GM12875 (cell line): Measurements from ENCODE around the gene BRMS1L.

ENCODE experiments used
- H3K4me3 ChIP-seq: one replicate; pipeline ENCODE4 v1.5.1; 2011; ENCODE audit warnings: low read depth, low read length, control low read depth
- CTCF ChIP-seq: IDR thresholded peaks from 2 replicates; pipeline ENCODE4 v1.5.1; 2011; ENCODE audit warnings: low read depth, mild to moderate bottlenecking, control low read depth, inconsistent platforms, low read length, moderate library complexity, borderline replicate concordance; ENCODE audit not compliant: insufficient read depth

Gene BRMS1L

GRCh38 chr14:35809597-35809996, 16.5 kb upstream of the BRMS1L start:
- no peak overlapping the region for H3K4me3 ChIP-seq
- no peak for TF ChIP-seq CTCF

GRCh38 chr14:35810963-35811362, 15.2 kb upstream of the BRMS1L start:
- TF ChIP-seq CTCF = no peak
- no peak overlapping the region for H3K4me3 ChIP-seq

GRCh38 chr14:35814371-35815005, 11.7 kb upstream of the BRMS1L start:
- TF ChIP-seq CTCF = peak; percentile 74
- no peak overlapping the region for H3K4me3 ChIP-seq

- TF ChIP-seq CTCF = peak; percentile 40; the same call in 1 of the 2 replicates
- no peak overlapping the region for H3K4me3 ChIP-seq
Measured at GRCh38 chr14:35818346-35819115, 7.6 kb upstream of the BRMS1L start.

GRCh38 chr14:35819591-35820540, 6.3 kb upstream of the BRMS1L start:
- no peak overlapping the region for H3K4me3 ChIP-seq
- TF ChIP-seq CTCF = no peak

- H3K4me3 ChIP-seq = no peak overlapping the region
- TF ChIP-seq CTCF = peak; percentile 81
Measured at GRCh38 chr14:35821564-35822411, 4.3 kb upstream of the BRMS1L start.
